ENCODE measurements around the gene POLE. TPM values are rescaled to one million over a fixed set of nuclear protein-coding genes. Genes with fewer than 3 reads are reported as not detected.

POLE gene
- total and polyA plus RNA-seq, 2 of the 4 experiments (the other 2 are of a cell fraction): 17.2 to 20.7 TPM

GRCh38 chr12:132653567-132654290 lies 33.4 kb downstream of the POLE start:
- ATAC-seq (ENCODE audit: low read depth) (no peak), DNase-seq (no peak)
- CTCF ChIA-PET: interaction anchor here (1.2 kb wide), 1 partner anchor 15 kb away, joined by 3 read pairs; no protein-coding TSS in a partner anchor
- dilution Hi-C loops (cut with HindIII; ENCODE audit: low sequenced_read_pairs, unreplicated experiment): no loop called here
- Histone ChIP-seq H2BK120ac (ENCODE audit: low read depth, low read length) (no peak overlapping the region), H2AK5ac (ENCODE audit: low read depth, low read length) (no peak overlapping the region), H3K27me3 (ENCODE audit: control insufficient read depth, insufficient read depth, low read length) (no peaks in the 10 kb centered on the region), H3K36me3 (ENCODE audit: control insufficient read depth, insufficient read depth, low read length) (peaks cover 28% of the 10 kb centered on the region), H3K14ac (replicated peaks; ENCODE audit: low read depth, low read length) (no peak overlapping the region), H3K23ac (ENCODE audit: low read depth, low read length) (no peak overlapping the region), H3K4me2 (ENCODE audit: low read depth, low read length) (no peak overlapping the region), H3K79me1 (ENCODE audit: low read depth in 1 of 2, low read length in 2 of 2) (no peaks in the 10 kb centered on the region), H3K9me3 (ENCODE audit: control insufficient read depth, insufficient read depth, low read length) (no peaks in the 10 kb centered on the region), H3K4me3 (ENCODE audit: insufficient read depth, low read depth, low read length) (no peak overlapping the region), H3K27ac (ENCODE audit: insufficient read depth, low read length) (no peak overlapping the region), H4K5ac (ENCODE audit: low read depth, low read length) (no peak overlapping the region), H2BK5ac (ENCODE audit: low read depth, low read length, poor library complexity, severe bottlenecking) (no peak overlapping the region), H4K8ac (ENCODE audit: low read depth in 2 of 2, low read length in 2 of 2) (no peak overlapping the region), H3K18ac (ENCODE audit: low read depth, low read length) (no peak overlapping the region), H3K4me1 (ENCODE audit: control insufficient read depth, insufficient read depth, low read length) (no peaks in the 10 kb centered on the region), H3K9me1 (ENCODE audit: insufficient read depth, low read length) (peaks cover 5% of the 10 kb centered on the region), H2BK15ac (ENCODE audit: low read depth, low read length) (no peak overlapping the region), H2AK9ac (replicated peaks; ENCODE audit: low read depth, low read length, poor library complexity) (no peak overlapping the region), H3K4ac (ENCODE audit: low read depth, low read length) (no peak overlapping the region), H3K9ac (ENCODE audit: low read depth, low read length) (no peak overlapping the region), H3K56ac (ENCODE audit: extremely low read depth, insufficient read depth, low read length) (no peak overlapping the region), H4K20me1 (ENCODE audit: insufficient read depth, low read length) (no peaks in the 10 kb centered on the region), H2AFZ (replicated peaks; ENCODE audit: low read length, poor library complexity) (no peak overlapping the region), H4K91ac (ENCODE audit: insufficient read depth, low read depth, low read length) (no peak overlapping the region), H2BK20ac (ENCODE audit: low read depth, low read length) (no peak overlapping the region)
- no TSS peak for BruUV-seq (replicated peaks)
- in situ Hi-C loops (cut with MboI; ENCODE audit: low sequenced_read_pairs): no loop called here
- WGBS, 2 experiments (ENCODE audit: extremely low coverage in 2 of 2, insufficient read length in 1 of 2): no CpG with 5 or more reads among the region's 7 CpGs
- intact Hi-C loops (cut with micrococcal nuclease): no loop called here
- TF ChIP-seq NFE2L2 (IDR thresholded peaks at IDR 0.05; ENCODE audit: low read depth, low read length) (no peak), SMC3 (IDR thresholded peaks at IDR 0.05; ENCODE audit: low read depth, low read length) (no peak), CEBPB (IDR thresholded peaks at IDR 0.05; ENCODE audit: low read depth, low read length) (no peak), BHLHE40 (IDR thresholded peaks at IDR 0.05; ENCODE audit: low read depth, low read length) (no peak), RCOR1 (IDR thresholded peaks at IDR 0.05; ENCODE audit: insufficient replicate concordance, low read length) (no peak), RFX5 (IDR thresholded peaks at IDR 0.05; ENCODE audit: low read depth, low read length) (no peak), USF2 (IDR thresholded peaks at IDR 0.05; ENCODE audit: low read depth, low read length) (no peak), MAZ (IDR thresholded peaks at IDR 0.05; ENCODE audit: borderline replicate concordance, low read depth, low read length) (no peak), POLR2A (IDR thresholded peaks at IDR 0.05; ENCODE audit: low read depth, low read length) (no peak), CTCF (conservative IDR thresholded peaks at IDR 0.05; ENCODE audit: low read depth, low read length) (no peak), MXI1 (IDR thresholded peaks at IDR 0.05; ENCODE audit: borderline replicate concordance, low read depth, low read length) (no peak), MAFK (IDR thresholded peaks at IDR 0.05; ENCODE audit: low read depth, low read length) (no peak), RAD21 (IDR thresholded peaks at IDR 0.05; ENCODE audit: low read length) (no peak), CHD1 (IDR thresholded peaks at IDR 0.05; ENCODE audit: low read depth, low read length) (no peak), FOS (IDR thresholded peaks at IDR 0.05; ENCODE audit: low read depth, low read length) (no peak)
- POLR2A ChIA-PET (ENCODE audit: unreplicated experiment): no interaction called here

All from IMR-90 (cell line).